Liver (tissue), 3 donors: ENCODE measurements around the gene FOXC2.

Experiments used
- FOXA1 ChIP-seq: IDR thresholded peaks from 2 replicates; pipeline ENCODE4 v1.6.1; 2016; ENCODE audit warnings: antibody characterized with exemption
- GABPA ChIP-seq, 2 donors: IDR thresholded peaks in 1 of 2; conservative IDR thresholded peaks in 1 of 2; 2 replicates each; pipeline ENCODE4 v1.6.1; 2016; ENCODE audit warnings: antibody characterized with exemption in 2 of 2, mild to moderate bottlenecking in 1 of 2, moderate library complexity in 1 of 2
- JUND ChIP-seq, 2 donors: IDR thresholded peaks; 2 replicates each; pipeline ENCODE4 v1.6.1; 2016; ENCODE audit warnings: antibody characterized with exemption in 2 of 2
- SP1 ChIP-seq: IDR thresholded peaks from 2 replicates; pipeline ENCODE4 v1.6.1; 2018; ENCODE audit warnings: antibody characterized with exemption, mild to moderate bottlenecking
- TAF1 ChIP-seq: conservative IDR thresholded peaks from 2 replicates; pipeline ENCODE4 v1.6.1; 2016; ENCODE audit warnings: antibody characterized with exemption, mild to moderate bottlenecking
- YY1 ChIP-seq: IDR thresholded peaks from 2 replicates; pipeline ENCODE4 v1.6.1; 2016; ENCODE audit warnings: antibody characterized with exemption, mild to moderate bottlenecking
- TF ChIP-seq, protein P1 (sequence below): fragments of 150-350 bp; IDR thresholded peaks from 2 replicates; pipeline ENCODE4 v1.5.1; 2017; ENCODE audit warnings: improper control_type of control experiment, low read depth, low read length; ENCODE audit not compliant: missing input control
- TF ChIP-seq, protein P2 (sequence below): IDR thresholded peaks from 2 replicates; pipeline ENCODE4 v1.6.1; 2016; ENCODE audit warnings: antibody characterized with exemption
- TF ChIP-seq, protein P3 (sequence below): IDR thresholded peaks from 2 replicates; pipeline ENCODE4 v1.6.1; 2016; ENCODE audit warnings: antibody characterized with exemption
- TF ChIP-seq, protein P4 (sequence below): IDR thresholded peaks from 2 replicates; pipeline ENCODE4 v1.6.1; 2016; ENCODE audit warnings: antibody characterized with exemption, mild to moderate bottlenecking
- donor health status: healthy.
- donor health status: healthy.

DNA sequence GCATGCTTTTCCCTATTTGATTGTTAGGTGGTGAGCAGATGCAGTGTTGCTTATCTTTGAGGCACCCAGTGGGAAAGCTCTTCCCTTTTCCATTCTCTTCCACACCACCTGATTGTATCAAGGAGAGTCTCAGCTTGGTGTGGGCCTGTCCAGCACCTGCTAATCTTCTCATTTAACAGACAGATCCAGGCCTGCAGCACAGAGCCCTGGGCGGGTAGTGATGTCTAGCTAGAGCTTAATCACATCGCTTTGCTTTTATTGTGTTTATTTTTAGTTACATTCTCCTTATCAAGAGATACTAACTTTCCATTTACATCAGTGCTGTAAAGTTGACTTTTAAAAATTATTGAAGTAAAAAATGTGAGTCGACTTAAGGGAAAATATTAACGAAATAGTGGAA is 35.9 kb downstream of the FOXC2 start:
- TF ChIP-seq, protein P1, sequence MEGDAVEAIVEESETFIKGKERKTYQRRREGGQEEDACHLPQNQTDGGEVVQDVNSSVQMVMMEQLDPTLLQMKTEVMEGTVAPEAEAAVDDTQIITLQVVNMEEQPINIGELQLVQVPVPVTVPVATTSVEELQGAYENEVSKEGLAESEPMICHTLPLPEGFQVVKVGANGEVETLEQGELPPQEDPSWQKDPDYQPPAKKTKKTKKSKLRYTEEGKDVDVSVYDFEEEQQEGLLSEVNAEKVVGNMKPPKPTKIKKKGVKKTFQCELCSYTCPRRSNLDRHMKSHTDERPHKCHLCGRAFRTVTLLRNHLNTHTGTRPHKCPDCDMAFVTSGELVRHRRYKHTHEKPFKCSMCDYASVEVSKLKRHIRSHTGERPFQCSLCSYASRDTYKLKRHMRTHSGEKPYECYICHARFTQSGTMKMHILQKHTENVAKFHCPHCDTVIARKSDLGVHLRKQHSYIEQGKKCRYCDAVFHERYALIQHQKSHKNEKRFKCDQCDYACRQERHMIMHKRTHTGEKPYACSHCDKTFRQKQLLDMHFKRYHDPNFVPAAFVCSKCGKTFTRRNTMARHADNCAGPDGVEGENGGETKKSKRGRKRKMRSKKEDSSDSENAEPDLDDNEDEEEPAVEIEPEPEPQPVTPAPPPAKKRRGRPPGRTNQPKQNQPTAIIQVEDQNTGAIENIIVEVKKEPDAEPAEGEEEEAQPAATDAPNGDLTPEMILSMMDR: no peak
- TF ChIP-seq TAF1: no peak
- TF ChIP-seq YY1: no peak
- TF ChIP-seq, protein P2, sequence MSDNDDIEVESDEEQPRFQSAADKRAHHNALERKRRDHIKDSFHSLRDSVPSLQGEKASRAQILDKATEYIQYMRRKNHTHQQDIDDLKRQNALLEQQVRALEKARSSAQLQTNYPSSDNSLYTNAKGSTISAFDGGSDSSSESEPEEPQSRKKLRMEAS: no peak
- no peak for TF ChIP-seq SP1
- no peak for TF ChIP-seq GABPA (IDR thresholded peaks at IDR 0.05 in 1 of 2, conservative IDR thresholded peaks at IDR 0.05 in 1 of 2)
- TF ChIP-seq, protein P3, sequence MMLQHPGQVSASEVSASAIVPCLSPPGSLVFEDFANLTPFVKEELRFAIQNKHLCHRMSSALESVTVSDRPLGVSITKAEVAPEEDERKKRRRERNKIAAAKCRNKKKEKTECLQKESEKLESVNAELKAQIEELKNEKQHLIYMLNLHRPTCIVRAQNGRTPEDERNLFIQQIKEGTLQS: no peak
- TF ChIP-seq JUND (IDR thresholded peaks at IDR 0.05): no peak
- TF ChIP-seq, protein P4, sequence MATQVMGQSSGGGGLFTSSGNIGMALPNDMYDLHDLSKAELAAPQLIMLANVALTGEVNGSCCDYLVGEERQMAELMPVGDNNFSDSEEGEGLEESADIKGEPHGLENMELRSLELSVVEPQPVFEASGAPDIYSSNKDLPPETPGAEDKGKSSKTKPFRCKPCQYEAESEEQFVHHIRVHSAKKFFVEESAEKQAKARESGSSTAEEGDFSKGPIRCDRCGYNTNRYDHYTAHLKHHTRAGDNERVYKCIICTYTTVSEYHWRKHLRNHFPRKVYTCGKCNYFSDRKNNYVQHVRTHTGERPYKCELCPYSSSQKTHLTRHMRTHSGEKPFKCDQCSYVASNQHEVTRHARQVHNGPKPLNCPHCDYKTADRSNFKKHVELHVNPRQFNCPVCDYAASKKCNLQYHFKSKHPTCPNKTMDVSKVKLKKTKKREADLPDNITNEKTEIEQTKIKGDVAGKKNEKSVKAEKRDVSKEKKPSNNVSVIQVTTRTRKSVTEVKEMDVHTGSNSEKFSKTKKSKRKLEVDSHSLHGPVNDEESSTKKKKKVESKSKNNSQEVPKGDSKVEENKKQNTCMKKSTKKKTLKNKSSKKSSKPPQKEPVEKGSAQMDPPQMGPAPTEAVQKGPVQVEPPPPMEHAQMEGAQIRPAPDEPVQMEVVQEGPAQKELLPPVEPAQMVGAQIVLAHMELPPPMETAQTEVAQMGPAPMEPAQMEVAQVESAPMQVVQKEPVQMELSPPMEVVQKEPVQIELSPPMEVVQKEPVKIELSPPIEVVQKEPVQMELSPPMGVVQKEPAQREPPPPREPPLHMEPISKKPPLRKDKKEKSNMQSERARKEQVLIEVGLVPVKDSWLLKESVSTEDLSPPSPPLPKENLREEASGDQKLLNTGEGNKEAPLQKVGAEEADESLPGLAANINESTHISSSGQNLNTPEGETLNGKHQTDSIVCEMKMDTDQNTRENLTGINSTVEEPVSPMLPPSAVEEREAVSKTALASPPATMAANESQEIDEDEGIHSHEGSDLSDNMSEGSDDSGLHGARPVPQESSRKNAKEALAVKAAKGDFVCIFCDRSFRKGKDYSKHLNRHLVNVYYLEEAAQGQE: no peak
- no peak for TF ChIP-seq FOXA1
